CD1c-positive myeloid dendritic cell (primary cell): ENCODE measurements around the gene COQ2.
A peak's percentile ranks its signal among the peaks of the same experiment; 100 is the strongest.

Source experiments
- DNase-seq: peaks from one replicate; pipeline ENCODE4 v3.0.0-alpha.2; 2016; ENCODE audit errors: extremely low spot score

The COQ2 gene

GRCh38 chr4:83217721-83218522 is 66.7 kb downstream of the COQ2 start:
- peak; percentile 86 for DNase-seq

- DNase-seq, result no peak
Measured at GRCh38 chr4:83216959-83217683, 67.5 kb downstream of the COQ2 start.

- no peak for DNase-seq
Measured at GRCh38 chr4:83214079-83214478, 70.5 kb downstream of the COQ2 start.
